Measurements from ENCODE around the gene EIF1.
A peak's percentile ranks its signal among the peaks of the same experiment; 100 is the strongest.

EIF1 gene

GRCh38 chr17:41689497-41690299, 1.0 kb downstream of the EIF1 start:
- TF ChIP-seq EZH2 (optimal IDR thresholded peaks at IDR 0.05; ENCODE audit: low read depth, low read length) = no peak
- TF ChIP-seq CTCF (IDR thresholded peaks at IDR 0.05; ENCODE audit: low read length) = peak; percentile 74
- TF ChIP-seq EZH2phosphoT487 (IDR thresholded peaks at IDR 0.05; ENCODE audit: low read length) = no peak
- Histone ChIP-seq H3K4me2 (ENCODE audit: low read depth, low read length) (peak overlapping the region; percentile 68), H3K27me3 (replicated peaks; ENCODE audit: insufficient read depth, low read length) (no peaks in the 10 kb centered on the region), H3F3A (ENCODE audit: insufficient read depth, low read length) (peaks cover 61% of the 10 kb centered on the region), H2AFZ (ENCODE audit: low read length) (no peak overlapping the region), H3K9me3 (replicated peaks; ENCODE audit: insufficient read depth, low read length) (no peaks in the 10 kb centered on the region), H4K20me1 (ENCODE audit: insufficient read depth, low read length) (peaks cover 24% of the 10 kb centered on the region), H3K4me3 (ENCODE audit: low read length) (peak overlapping the region; percentile 100), H3K27ac (ENCODE audit: low read length) (peak overlapping the region; percentile 99), H3K9ac (ENCODE audit: low read length) (peak overlapping the region; percentile 100), H3K79me2 (ENCODE audit: low read length) (peaks cover 30% of the 10 kb centered on the region), H3K9me2 (replicated peaks; ENCODE audit: insufficient read depth, low read length) (no peaks in the 10 kb centered on the region), H3K4me1 (ENCODE audit: low read length) (peaks cover 12% of the 10 kb centered on the region), H3K36me3 (replicated peaks; ENCODE audit: insufficient read depth, low read length) (peaks cover 37% of the 10 kb centered on the region)
- peak; percentile 74 for DNase-seq

- Histone ChIP-seq H4K20me1 (ENCODE audit: insufficient read depth, low read length) (peaks cover 24% of the 10 kb centered on the region), H3K9me2 (replicated peaks; ENCODE audit: insufficient read depth, low read length) (no peaks in the 10 kb centered on the region), H3K27me3 (replicated peaks; ENCODE audit: insufficient read depth, low read length) (no peaks in the 10 kb centered on the region), H3K4me1 (ENCODE audit: low read length) (peaks cover 12% of the 10 kb centered on the region), H3F3A (ENCODE audit: insufficient read depth, low read length) (peaks cover 67% of the 10 kb centered on the region), H3K27ac (ENCODE audit: low read length) (peak overlapping the region; percentile 99; the same call in 1 of the 2 replicates), H3K79me2 (ENCODE audit: low read length) (peaks cover 30% of the 10 kb centered on the region), H3K36me3 (replicated peaks; ENCODE audit: insufficient read depth, low read length) (peaks cover 37% of the 10 kb centered on the region), H3K9me3 (replicated peaks; ENCODE audit: insufficient read depth, low read length) (no peaks in the 10 kb centered on the region), H2AFZ (ENCODE audit: low read length) (no peak overlapping the region), H3K9ac (ENCODE audit: low read length) (peak overlapping the region; percentile 100; the same call in 1 of the 2 replicates), H3K4me2 (ENCODE audit: low read depth, low read length) (peak overlapping the region; percentile 68; the same call in 1 of the 2 replicates), H3K4me3 (ENCODE audit: low read length) (peak overlapping the region; percentile 100)
- TF ChIP-seq EZH2phosphoT487 (IDR thresholded peaks at IDR 0.05; ENCODE audit: low read length) = no peak
- no peak for TF ChIP-seq CTCF (IDR thresholded peaks at IDR 0.05; ENCODE audit: low read length)
- TF ChIP-seq EZH2 (optimal IDR thresholded peaks at IDR 0.05; ENCODE audit: low read depth, low read length) = no peak
- DNase-seq = no peak
Observed at GRCh38 chr17:41690497-41690896, 1.8 kb downstream of the EIF1 start.

GRCh38 chr17:41691031-41691777, 2.5 kb downstream of the EIF1 start:
- Histone ChIP-seq H3F3A (ENCODE audit: insufficient read depth, low read length) (peaks cover 67% of the 10 kb centered on the region), H3K27ac (ENCODE audit: low read length) (no peak overlapping the region), H4K20me1 (ENCODE audit: insufficient read depth, low read length) (peaks cover 24% of the 10 kb centered on the region), H3K79me2 (ENCODE audit: low read length) (peaks cover 30% of the 10 kb centered on the region), H3K4me2 (ENCODE audit: low read depth, low read length) (no peak overlapping the region), H2AFZ (ENCODE audit: low read length) (no peak overlapping the region), H3K4me3 (ENCODE audit: low read length) (no peak overlapping the region), H3K27me3 (replicated peaks; ENCODE audit: insufficient read depth, low read length) (no peaks in the 10 kb centered on the region), H3K9me2 (replicated peaks; ENCODE audit: insufficient read depth, low read length) (no peaks in the 10 kb centered on the region), H3K36me3 (replicated peaks; ENCODE audit: insufficient read depth, low read length) (peaks cover 37% of the 10 kb centered on the region), H3K4me1 (ENCODE audit: low read length) (peaks cover 16% of the 10 kb centered on the region), H3K9ac (ENCODE audit: low read length) (no peak overlapping the region), H3K9me3 (replicated peaks; ENCODE audit: insufficient read depth, low read length) (no peaks in the 10 kb centered on the region)
- no peak for DNase-seq
- TF ChIP-seq CTCF (IDR thresholded peaks at IDR 0.05; ENCODE audit: low read length) (no peak), EZH2phosphoT487 (IDR thresholded peaks at IDR 0.05; ENCODE audit: low read length) (no peak)
